Ovary (tissue), 3 donors: ENCODE measurements around the gene ROPN1B.

Experiments
- POLR2A ChIP-seq: fragments of 450-650 bp; IDR thresholded peaks from one replicate; pipeline ENCODE4 v1.6.1; 2017; ENCODE audit warnings: antibody characterized with exemption, mild to moderate bottlenecking, moderate library complexity
- TF ChIP-seq, protein P1 (sequence below), 3 donors: fragments of 450-650 bp in 2 of 3; fragments of 200-600 bp in 1 of 3; IDR thresholded peaks; one replicate each; pipeline versions ENCODE4 v1.5.1 to v1.8.0; 2016 to 2022; ENCODE audit warnings: antibody characterized with exemption in 3 of 3, mild to moderate bottlenecking in 1 of 3
- donor health status: DM: no; HTN: no; CAD: no.

DNA sequence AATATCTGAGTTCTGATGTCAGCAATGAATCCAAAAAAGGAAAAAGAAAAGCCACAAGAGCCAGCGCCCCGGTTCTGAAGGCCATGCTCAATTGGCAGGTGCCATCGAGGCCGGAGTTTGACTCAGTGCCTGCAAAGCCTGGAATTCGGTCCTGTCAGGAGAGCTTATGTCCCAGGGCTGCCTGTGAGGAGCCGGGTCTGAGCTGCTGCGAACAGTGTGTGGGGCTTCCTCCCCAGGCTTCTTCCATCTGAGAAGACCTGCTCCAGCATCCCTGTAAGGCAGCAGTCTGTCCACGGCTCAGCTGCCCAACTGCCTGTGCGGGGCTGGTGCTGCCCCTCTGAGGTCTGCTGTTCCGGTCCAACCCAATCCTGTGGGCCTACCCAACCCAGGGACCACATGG is 46.1 kb downstream of the ROPN1B start:
- TF ChIP-seq, protein P1, sequence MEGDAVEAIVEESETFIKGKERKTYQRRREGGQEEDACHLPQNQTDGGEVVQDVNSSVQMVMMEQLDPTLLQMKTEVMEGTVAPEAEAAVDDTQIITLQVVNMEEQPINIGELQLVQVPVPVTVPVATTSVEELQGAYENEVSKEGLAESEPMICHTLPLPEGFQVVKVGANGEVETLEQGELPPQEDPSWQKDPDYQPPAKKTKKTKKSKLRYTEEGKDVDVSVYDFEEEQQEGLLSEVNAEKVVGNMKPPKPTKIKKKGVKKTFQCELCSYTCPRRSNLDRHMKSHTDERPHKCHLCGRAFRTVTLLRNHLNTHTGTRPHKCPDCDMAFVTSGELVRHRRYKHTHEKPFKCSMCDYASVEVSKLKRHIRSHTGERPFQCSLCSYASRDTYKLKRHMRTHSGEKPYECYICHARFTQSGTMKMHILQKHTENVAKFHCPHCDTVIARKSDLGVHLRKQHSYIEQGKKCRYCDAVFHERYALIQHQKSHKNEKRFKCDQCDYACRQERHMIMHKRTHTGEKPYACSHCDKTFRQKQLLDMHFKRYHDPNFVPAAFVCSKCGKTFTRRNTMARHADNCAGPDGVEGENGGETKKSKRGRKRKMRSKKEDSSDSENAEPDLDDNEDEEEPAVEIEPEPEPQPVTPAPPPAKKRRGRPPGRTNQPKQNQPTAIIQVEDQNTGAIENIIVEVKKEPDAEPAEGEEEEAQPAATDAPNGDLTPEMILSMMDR (IDR thresholded peaks at IDR 0.05), result no peak
- TF ChIP-seq POLR2A, result no peak
